ELF-1 (cell line): ENCODE data around the gene TBX15.
"Not testable (repeated sequence)": the region's sequence is repeated elsewhere in the genome, so short reads cannot be mapped to it uniquely, and the experiment has no call there.

Experiments used
- DNase-seq: peaks from one replicate; pipeline ENCODE4 v3.0.0-alpha.2; 2016; ENCODE audit warnings: low read depth, low spot score

The TBX15 gene

DNA sequence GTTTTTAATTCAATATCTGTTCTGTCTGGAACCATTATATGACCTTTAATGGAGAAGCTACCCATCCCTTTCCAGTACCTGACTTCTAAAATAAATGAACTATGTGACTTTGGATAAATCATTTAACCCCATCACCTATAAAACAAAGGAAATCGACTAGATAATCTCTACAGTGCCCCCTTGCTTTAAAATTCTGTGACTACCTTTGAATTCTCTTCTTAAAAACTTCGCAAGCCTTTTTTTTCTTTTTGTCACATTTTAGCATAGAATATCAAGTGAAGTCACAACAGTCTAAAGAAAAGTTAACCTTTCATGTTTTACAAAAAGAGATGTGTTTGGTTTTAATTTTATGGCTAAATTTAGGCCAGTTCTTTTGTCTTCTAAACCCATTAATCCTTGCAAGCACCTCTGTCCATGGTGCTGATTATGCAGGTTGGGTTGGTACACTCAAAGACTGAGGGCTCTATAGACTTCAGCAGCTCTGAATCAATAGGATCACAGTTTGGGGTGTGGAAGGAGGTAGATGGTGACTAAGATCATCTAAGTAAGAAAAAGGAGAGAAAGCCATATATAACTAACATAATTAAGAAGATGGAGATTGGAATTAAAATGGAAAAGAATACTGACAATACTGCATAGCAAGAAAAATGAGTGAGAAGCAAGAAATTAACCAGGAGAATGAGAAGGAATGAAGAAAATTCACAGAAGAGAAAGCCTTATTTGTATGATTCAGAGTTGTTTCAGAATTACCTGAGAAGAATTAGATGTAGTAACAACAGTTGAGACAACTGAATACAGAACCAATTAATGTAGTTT, 59.2 kb downstream of the TBX15 start:
- DNase-seq = peak; percentile 8

DNA sequence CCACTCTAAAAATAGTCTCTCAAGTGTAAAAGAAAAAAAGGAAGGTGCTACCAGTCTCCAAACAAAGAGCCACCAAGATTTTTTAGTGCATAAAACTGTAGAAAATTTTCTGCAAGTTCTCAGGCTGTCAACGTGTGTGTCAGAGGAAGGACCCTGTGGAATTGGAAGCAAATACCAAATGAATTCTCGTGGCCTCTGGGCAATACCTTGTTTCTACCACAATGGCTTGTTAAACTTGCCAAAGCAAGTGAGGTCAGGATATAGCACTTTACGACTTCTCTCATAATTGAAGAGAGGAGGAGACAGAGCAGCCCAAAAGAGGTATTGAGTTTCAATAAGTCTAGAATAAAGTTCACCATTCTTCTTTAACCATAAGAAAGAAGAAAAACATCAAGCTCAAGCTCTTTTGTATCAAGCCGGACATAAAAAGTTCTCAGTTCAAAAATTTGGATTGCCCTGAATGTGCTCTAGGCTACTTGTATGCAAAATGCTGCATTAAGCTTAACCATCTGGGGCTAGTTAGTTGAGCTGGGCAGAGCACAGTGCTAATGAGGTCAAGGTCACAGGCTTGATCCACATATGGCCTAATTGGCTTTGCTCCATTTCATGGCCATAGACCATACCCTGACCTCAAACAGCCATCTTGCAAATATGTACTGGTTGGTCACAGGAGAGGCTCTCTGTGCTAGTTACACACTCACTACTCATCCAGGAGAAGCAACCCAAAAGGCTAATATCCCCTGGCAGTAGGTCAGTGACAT, 60.5 kb downstream of the TBX15 start:
- peak; percentile 2 for DNase-seq

DNA sequence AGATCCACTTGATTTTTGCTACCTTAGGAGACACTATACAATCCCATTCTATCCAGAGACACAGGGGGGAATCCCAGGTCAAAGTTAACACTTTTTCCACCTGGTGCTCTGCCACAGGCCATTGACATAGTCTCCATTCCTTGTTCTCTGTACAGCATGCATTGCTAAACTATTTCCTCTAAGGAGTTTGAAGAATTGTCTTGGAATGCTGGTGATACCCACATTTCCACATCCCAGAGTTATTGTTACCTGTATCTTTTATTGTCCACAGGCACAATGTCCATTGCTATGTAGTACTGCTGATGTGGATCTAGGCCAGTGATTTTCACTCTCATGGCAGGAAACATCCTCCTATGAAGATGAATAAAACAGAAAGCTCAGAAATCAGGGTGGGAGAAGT, 61.9 kb downstream of the TBX15 start:
- no peak for DNase-seq

DNA sequence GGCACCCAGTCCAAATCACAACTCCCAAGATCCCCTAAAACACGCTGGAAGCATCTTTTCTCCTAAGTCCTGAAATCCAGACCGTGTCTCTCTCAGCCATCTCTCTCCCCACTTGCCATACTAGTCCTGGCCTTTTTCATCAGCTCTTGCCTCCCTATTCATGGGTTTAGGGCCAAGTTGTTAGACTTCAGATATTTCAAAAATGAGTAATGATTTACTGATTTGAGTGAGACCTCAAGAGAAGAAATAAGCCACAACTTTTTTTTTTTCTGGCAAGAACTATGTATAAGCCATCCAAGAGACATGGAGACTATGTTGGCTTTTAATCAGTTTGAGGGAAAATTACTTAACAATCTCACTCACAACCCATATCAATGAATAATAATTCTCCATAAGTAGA, 62.5 kb downstream of the TBX15 start:
- no peak for DNase-seq

DNA sequence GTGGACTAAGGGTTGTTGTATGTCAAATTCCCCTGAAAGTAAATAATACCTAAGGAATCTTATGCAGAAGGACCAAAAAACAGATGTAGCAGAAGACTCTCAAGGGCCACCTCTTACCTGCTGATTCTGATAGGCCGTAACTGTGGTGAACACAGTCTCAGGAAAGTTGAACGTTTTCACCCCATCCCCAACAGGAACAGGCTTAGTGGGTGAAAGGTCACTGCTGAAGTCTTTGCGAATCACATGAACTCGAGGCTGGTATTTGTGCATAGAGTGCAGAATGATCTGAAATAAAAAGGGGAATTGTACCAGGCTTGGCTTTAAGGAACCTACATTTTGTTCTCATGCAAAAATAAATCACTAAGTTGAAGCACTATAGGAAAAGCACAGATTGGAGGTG, 64.8 kb downstream of the TBX15 start:
- no peak for DNase-seq

DNA sequence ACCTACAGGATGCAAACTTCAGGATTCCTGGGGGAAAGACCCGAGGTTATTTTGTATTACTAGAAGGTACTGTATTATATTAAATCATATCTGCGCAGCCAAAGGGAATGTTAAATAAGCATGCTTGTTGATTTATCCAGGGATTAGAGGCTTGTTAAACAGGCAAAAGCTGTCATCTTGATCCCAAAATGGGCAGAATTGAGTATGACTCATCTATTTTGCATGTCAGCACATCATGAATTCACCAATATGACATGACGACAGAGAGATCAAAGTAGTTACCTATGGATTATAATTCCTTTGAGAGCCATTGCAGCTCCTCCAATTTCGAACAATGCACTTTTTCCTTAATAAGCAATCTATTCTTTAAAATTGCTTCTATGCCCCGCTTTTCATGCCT, 66.1 kb downstream of the TBX15 start:
- DNase-seq = no peak

DNA sequence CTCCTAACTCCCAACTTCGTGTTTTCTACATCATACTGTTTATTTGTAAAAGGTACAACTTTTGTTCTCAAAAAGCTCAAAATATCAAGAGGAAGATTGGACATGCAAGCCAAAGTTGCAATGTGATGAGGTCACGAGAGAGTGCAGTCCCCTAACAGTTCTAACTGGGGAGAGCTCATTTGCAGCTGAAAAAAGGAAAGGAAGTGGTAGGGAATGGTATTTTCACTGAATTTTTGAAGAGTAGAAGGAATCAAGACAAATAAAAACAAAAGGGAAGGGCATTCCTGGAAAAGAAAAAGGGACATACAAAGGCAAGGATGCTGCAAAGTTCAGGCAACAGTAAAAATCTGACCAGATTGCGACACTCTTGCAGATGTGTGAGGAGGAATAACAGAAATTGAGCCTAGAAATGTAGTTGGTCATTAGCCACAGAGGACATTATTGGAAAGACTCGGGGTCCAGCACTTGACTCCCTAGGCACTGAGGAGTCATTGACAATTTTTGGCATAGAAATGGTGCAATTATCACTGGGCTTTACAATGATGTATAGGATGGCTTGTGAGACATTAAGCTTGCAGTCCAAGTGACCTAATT, 67.9 kb downstream of the TBX15 start:
- no peak for DNase-seq

DNA sequence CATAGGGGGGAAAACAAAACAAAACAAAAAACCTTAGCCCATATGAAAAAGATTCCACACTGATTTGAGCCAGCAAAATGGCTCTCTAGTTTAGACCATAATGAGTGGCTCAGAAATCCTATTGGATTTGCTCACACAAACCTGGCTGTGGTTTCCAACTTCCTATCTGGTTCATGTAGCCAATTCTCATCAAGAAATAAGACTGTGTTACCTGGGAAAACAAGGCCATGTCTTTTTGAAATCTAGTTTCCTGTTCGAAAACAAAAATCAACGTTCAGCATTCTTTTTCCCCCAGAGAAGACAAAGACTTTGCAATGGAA, 69.2 kb downstream of the TBX15 start:
- no peak for DNase-seq

DNA sequence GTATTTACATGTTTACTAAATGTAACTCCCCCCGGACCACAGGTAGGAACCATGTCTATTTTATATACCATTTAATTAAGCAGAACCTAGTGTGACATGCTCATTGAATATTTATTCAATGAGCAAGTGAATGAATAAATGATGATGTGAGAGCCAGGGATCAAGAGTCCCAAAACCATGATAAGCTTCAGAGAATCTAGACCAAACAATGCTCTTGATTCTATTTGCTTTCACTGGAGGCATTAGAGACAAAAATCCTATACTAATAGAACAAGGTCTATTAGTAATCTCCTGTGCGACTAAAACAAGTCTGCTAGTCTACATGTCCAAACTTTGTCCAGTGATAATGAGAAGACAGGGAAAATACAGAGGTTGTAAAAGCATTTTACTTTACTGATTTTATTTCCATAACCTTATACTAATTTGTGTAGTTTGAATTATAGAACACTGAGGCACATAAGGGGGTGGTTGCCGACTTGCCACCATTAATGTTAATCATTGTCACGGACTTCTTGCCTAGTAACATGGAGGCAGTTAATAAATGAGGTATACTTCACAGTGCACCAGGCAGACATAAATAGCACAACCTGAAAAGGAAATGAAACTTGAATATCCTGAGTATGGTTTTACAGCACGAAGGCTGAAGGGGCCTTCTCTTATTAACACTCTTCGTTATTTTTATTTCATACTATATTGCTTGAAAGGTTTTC, 69.8 kb downstream of the TBX15 start:
- no peak for DNase-seq

DNA sequence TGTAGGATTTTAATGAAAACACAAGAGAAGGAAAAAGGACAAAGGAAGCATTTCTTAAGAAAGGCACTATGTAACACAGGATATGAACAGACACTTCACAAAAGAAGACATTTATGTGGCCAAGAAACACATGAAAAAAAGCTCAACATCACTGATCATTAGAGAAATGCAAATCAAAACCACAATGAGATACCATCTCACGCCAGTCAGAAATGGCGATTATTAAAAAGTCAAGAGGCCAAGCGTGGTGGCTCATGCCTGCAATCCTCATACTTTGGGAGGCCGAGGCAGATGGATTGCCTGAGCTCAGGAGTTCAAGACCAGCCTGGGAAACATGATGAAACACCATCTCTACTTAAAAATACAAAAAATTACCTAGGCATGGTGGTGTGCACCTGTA, 71.8 kb downstream of the TBX15 start:
- not testable (repeated sequence) for DNase-seq

DNA sequence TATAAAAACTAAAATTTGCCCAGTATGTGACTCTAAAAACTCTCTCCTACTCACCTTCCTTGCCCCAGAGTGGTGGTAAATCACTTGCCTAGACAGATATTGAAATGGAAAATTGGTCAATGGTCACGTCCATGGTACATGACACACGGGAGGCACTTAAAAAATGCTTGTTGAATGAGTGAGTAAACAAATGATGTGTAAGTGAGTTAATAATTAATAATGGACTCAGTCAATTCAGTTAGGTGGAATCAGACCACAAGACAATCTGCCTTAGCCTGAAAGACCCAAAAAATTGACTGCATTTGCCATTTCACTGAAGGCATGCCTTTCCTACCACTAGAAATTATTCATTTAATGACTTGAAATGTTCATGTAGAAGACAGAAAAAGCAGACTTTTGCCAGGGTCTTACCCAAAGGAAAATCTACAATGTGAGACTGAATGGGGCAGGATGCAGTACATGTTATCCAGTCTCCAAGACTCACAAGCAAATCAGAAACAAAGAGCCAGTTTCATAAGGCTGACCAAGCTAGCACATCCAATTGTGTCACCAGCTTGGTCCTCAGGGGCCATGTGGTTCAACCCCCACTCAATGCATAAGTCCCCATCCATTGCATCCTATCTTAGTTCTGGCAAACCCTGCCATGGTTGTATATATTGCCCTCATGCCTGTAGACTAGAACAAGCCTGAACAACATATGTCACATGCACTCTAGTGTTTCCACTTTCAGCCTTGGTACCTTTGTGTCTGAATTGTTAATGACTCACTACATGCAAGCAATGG, 73.6 kb downstream of the TBX15 start:
- no peak for DNase-seq

DNA sequence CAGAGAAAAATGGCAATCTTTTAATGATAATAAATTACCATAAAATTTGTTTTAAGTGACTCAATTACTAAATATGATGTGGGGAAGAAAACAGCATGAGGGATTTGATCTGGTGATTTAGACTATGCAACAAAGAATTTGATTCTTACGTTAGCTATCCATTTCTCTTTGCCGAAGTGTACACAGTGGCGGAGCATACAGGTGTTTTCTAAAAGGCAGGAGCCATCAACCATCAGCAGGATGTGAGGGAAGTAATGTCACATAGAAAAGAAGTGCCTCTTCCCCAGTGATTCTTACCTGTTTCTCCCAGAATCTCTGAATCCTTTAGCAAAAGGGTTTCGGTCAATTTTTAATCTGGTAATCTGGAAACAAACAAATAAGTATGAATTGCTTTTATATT, 74.3 kb downstream of the TBX15 start:
- no peak for DNase-seq

DNA sequence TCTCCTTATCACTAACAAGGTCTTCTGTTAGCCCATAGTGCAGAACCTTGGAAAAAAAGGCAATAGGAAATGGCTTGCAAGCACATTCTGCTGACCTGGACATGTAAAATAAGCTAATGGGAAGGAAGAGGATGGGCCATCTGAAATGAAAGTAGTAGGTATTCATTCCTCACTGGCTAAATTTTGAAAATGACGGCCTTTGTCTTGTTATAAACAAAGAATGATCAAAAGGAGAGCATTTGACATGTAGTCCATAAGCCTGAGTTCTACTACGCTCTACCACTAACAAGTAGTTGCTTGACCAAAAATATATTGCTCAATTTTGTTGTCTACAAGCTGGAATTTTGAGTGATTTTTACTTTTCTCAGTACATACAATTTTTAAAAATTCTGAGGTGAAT, 75.6 kb downstream of the TBX15 start:
- DNase-seq = no peak

DNA sequence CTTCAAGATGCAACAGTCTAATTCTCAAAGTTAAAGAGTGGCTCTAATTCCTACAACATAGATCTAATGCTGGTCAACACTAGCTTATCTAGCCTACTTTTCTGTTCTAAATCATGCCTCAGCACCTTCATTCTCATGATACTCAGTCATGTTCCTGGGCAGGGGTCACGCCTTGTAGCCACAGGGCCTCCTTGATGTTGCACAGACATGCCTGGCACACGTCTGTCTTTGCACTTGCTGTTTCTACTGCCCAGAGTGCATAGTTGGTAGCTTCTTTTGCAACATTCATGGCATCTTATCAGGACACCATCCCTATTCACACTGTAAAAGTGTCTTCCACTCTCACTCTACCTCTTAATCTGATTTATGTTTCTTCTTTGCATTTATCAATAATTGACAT, 76.6 kb downstream of the TBX15 start:
- DNase-seq = no peak

DNA sequence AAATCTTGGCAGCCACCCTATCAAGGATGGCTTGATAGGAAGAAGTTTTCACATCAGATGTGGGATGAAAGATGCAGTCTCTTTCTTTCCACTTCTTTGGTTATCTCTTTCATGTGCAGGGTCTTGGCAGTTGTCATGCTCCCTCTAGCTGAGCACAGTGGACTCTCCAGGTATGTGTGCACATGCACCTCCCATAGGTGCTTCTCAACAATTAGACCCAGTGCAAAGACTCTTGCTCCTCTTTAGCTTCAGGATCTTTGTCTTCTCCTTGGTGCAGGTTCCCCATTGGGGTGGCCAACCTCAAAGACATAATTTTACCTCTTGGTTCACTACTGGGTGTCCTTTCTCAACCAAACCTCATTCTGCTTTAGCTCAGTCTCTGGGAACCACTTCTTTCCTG, 80.7 kb downstream of the TBX15 start:
- no peak for DNase-seq

DNA sequence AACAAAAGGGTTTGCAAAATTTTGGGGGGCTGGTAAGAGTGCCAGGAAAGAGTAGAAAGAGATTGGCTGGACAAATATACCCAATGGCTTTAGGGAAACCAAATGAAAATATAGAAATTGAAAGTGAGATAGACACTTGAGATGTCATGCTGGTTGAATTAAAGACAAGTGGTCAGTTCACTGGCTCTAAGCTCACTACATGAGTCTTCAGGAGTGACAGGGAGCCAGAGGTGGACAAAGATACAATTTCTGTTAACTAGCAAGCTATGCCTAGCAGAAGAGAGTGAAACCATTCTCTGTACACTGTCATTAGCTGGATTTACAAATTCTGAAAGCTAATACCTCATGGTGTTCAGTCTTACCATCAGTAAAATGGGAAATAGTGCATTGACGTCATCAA, 82.5 kb downstream of the TBX15 start:
- DNase-seq = no peak

DNA sequence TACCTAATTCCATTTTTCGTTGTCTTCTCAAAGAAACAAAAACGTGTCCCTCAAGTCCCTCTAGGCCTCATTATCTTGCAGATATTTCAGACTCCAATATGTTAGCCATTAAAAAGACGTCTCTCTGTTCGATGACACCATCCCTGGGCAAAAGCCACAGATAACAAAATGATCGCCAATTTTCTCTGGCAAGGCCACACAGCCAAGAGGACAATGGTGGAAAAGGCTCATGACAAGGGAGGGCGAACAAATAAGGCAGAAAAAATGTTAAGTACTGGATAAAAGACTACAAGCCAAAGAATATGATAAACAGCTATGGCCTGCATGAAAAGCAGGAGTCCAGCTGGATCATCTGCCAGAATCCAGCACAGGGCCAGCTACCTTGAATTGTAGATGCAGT, 82.9 kb downstream of the TBX15 start:
- no peak for DNase-seq

DNA sequence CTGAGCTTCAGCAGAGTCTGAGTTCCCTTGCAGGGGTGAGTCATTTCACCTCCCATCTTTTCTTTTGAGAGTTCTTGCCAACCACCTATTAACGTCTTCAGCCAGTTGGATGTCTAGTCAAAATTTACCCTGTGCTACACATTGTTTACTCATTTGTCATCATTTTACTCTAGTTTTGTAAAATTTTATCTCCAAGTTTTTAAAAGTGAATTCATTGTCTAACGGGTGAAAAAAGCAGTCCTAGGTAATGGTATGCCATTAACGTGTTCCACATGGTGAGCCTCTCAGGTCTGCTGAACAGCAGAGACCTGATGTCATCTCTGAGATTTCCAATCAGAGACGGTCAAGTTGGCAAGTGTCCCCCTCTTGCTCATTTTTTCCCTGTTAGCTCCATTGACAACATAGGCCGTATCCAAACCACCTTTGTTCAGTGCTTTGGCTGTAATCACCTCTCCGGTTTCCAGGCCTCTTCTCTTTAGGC, 85.4 kb downstream of the TBX15 start:
- no peak for DNase-seq

DNA sequence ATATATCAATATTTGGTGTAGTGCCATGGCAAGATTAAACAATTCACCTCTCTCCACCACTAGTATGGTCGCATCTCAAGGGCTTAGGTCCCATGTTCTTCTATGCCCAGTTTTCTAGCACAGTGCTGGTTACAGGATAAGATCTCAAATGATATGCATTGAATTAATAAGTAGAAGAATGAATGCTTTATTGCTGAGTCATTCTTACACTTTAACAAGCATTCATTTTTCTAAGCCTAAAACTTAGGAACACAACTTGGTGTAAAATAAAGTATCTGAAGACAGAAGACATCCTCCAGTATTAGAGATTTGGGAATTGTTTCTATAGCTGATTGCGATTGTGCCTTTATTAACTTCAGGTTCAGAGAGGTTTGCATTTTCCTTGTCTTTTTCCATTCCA, 85.8 kb downstream of the TBX15 start:
- no peak for DNase-seq

DNA sequence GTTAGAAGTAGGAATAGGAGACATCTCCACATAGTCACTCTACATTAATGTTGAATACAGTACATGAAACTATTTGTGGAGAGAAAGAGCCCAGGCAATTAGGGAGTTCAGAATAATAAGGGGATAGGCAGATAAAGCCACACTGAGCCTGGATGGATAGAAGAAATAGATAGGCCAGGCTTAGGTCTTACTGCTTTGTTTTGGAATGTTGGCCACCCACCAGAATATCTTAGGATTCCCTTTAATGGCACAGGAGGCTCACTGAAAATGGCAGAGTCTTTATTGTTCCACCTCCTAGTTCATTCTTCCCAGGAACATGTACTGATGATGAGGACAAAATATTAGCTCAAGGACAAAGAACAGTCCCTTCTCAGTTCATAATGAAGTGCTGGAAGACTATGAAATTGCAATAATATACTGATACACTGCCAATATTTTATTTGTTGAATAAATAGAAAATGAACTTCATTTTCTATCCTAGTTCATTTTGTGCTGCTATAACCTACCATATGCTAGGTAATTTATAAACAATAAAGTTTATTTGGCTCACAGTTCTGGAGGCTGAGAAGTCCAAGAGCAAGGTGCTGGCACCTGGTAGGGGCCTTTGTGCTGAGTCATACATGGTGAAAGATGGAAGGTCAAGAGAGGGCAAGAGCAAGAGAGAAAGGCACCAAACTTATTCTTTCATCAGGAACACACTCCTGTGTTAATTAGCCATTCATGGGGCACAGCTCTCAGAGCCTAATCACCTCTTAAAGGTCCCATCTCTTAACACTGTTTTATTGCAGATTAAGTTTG, 87.3 kb downstream of the TBX15 start:
- no peak for DNase-seq

DNA sequence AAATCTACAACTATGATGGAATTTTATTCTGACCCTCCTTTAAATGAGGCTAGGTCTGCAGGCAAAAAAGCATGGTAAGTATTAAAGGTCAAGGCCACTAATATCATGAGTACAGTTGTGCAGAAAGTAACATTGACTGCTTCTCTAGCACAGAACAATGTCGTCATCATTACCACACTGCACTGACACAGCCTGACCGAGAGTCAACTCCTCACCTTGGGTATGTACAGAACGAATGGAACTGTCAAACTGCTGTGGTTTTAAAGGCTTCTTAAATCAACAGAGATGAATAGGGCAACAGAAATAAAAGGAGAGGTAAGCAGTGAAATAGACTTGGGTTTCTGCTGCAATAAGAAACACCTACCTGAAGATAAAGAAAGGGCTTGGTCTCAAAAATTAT, 88.8 kb downstream of the TBX15 start:
- DNase-seq = no peak
